Measurements from ENCODE around the gene SCN5A. TPM values are rescaled to one million over a fixed set of nuclear protein-coding genes. Genes with fewer than 3 reads are reported as not detected.

Gene SCN5A
- total and polyA plus RNA-seq, 2 of the 13 experiments (the other 11 are each of a cell fraction or from before 2014, with no cell fraction given): 0.22 TPM; not detected in 1

DNA sequence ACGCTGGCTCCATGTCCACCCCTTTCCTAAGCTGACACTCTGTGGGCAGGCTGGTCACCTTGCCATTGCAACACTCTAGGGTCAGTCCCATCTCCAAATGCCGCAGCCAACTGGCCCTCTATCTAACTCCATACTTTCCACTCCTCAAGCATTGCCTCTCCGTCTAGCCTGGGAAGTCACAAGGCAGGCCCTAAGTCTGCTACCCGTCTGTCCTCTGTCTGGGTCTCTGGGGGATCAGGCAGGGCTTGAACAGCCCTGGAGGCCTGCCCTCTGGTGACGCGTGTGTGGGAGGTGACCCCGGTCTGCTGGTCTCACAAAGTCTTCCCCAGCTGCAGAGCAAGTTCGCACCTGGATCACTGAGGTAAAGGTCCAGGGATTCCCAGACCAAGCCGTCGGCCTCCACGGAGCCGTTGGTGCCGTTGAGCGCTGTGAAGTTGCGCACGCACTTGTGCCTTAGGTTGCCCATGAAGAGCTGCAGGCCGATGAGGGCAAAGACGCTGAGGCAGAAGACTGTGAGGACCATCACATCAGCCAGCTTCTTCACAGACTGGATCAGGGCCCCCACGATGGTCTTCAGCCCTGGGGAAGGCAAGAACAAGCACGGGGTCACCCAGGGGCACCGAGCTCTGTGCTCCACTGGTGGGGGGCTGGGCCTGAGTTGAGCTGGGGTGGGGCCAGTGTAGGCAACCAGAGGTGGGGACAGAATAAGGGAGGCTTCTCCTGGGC is 39.9 kb downstream of the SCN5A start:
- intact Hi-C loops (cut with micrococcal nuclease; ENCODE audit: unreplicated experiment): no loop called here
- H3K36me3 ChIP-seq (replicated peaks in 1 of 2; ENCODE audit: control insufficient read depth in 1 of 2, insufficient read depth in 2 of 2, low read length in 2 of 2): no peaks in the 10 kb centered on the region
- in situ Hi-C loops (cut with HindIII; ENCODE audit: extremely low pct_ligation_motif_present, low pct_unique_long_range_greater_than_20kb): no loop called here
- POLR2A ChIA-PET: no interaction called here
- H3K4me1 ChIP-seq (ENCODE audit: insufficient read depth, low read length): no peaks in the 10 kb centered on the region
- no peak overlapping the region for H3K27ac ChIP-seq (ENCODE audit: extremely low read length, insufficient read depth, low read length)
- no peak overlapping the region for H3K9ac ChIP-seq (ENCODE audit: insufficient read depth, low read depth, low read length)
- H3K79me2 ChIP-seq (ENCODE audit: insufficient read depth, low read length): no peaks in the 10 kb centered on the region
- WGBS (ENCODE audit: low lambda C conversion rate): 28% methylated on average over 14 of the region's 21 CpGs
- ATAC-seq (no peak), DNase-seq (ENCODE audit: low spot score) (no peak), FAIRE-seq (no peak)
- peaks cover 10 to 84% of the 10 kb centered on the region in 2 experiments for H3K27me3 ChIP-seq (ENCODE audit: control insufficient read depth in 1 of 2, insufficient read depth in 2 of 2, low read length in 2 of 2)
- H3K4me3 ChIP-seq (replicated peaks in 1 of 3; ENCODE audit: insufficient read depth in 1 of 3, low read depth in 2 of 3, low read length in 3 of 3): no peak overlapping the region
- TF ChIP-seq RFX1 (IDR thresholded peaks at IDR 0.05): no peak
- TF ChIP-seq, protein P1, sequence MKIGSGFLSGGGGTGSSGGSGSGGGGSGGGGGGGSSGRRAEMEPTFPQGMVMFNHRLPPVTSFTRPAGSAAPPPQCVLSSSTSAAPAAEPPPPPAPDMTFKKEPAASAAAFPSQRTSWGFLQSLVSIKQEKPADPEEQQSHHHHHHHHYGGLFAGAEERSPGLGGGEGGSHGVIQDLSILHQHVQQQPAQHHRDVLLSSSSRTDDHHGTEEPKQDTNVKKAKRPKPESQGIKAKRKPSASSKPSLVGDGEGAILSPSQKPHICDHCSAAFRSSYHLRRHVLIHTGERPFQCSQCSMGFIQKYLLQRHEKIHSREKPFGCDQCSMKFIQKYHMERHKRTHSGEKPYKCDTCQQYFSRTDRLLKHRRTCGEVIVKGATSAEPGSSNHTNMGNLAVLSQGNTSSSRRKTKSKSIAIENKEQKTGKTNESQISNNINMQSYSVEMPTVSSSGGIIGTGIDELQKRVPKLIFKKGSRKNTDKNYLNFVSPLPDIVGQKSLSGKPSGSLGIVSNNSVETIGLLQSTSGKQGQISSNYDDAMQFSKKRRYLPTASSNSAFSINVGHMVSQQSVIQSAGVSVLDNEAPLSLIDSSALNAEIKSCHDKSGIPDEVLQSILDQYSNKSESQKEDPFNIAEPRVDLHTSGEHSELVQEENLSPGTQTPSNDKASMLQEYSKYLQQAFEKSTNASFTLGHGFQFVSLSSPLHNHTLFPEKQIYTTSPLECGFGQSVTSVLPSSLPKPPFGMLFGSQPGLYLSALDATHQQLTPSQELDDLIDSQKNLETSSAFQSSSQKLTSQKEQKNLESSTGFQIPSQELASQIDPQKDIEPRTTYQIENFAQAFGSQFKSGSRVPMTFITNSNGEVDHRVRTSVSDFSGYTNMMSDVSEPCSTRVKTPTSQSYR (CRISPR knock-in tag; IDR thresholded peaks at IDR 0.05; ENCODE audit: borderline replicate concordance): no peak
- no peak for TF ChIP-seq ADNP (CRISPR knock-in tag; IDR thresholded peaks at IDR 0.05)
- TF ChIP-seq KDM2A (CRISPR knock-in tag; IDR thresholded peaks at IDR 0.05; ENCODE audit: borderline replicate concordance, low read depth): no peak
- TF ChIP-seq, protein P2, sequence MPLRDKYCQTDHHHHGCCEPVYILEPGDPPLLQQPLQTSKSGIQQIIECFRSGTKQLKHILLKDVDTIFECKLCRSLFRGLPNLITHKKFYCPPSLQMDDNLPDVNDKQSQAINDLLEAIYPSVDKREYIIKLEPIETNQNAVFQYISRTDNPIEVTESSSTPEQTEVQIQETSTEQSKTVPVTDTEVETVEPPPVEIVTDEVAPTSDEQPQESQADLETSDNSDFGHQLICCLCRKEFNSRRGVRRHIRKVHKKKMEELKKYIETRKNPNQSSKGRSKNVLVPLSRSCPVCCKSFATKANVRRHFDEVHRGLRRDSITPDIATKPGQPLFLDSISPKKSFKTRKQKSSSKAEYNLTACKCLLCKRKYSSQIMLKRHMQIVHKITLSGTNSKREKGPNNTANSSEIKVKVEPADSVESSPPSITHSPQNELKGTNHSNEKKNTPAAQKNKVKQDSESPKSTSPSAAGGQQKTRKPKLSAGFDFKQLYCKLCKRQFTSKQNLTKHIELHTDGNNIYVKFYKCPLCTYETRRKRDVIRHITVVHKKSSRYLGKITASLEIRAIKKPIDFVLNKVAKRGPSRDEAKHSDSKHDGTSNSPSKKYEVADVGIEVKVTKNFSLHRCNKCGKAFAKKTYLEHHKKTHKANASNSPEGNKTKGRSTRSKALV (CRISPR knock-in tag; IDR thresholded peaks at IDR 0.05): no peak
- TF ChIP-seq, protein P3, sequence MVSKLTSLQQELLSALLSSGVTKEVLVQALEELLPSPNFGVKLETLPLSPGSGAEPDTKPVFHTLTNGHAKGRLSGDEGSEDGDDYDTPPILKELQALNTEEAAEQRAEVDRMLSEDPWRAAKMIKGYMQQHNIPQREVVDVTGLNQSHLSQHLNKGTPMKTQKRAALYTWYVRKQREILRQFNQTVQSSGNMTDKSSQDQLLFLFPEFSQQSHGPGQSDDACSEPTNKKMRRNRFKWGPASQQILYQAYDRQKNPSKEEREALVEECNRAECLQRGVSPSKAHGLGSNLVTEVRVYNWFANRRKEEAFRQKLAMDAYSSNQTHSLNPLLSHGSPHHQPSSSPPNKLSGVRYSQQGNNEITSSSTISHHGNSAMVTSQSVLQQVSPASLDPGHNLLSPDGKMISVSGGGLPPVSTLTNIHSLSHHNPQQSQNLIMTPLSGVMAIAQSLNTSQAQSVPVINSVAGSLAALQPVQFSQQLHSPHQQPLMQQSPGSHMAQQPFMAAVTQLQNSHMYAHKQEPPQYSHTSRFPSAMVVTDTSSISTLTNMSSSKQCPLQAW (CRISPR knock-in tag; IDR thresholded peaks at IDR 0.05): no peak
- TF ChIP-seq SRSF4 (IDR thresholded peaks at IDR 0.05; ENCODE audit: low read depth, low read length, poor library complexity, severe bottlenecking): no peak
- no peak for TF ChIP-seq FOXA3 (CRISPR knock-in tag; IDR thresholded peaks at IDR 0.05)
- no peak for TF ChIP-seq EEA1 (CRISPR knock-in tag; IDR thresholded peaks at IDR 0.05; ENCODE audit: borderline replicate concordance)
- no peak for TF ChIP-seq ZNF546 (CRISPR knock-in tag; conservative IDR thresholded peaks at IDR 0.05)
- TF ChIP-seq, protein P4, sequence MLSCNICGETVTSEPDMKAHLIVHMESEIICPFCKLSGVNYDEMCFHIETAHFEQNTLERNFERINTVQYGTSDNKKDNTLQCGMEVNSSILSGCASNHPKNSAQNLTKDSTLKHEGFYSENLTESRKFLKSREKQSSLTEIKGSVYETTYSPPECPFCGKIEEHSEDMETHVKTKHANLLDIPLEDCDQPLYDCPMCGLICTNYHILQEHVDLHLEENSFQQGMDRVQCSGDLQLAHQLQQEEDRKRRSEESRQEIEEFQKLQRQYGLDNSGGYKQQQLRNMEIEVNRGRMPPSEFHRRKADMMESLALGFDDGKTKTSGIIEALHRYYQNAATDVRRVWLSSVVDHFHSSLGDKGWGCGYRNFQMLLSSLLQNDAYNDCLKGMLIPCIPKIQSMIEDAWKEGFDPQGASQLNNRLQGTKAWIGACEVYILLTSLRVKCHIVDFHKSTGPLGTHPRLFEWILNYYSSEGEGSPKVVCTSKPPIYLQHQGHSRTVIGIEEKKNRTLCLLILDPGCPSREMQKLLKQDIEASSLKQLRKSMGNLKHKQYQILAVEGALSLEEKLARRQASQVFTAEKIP (CRISPR knock-in tag; IDR thresholded peaks at IDR 0.05; ENCODE audit: borderline replicate concordance): no peak
- TF ChIP-seq ERF (CRISPR knock-in tag; IDR thresholded peaks at IDR 0.05): no peak
- H3K9me3 ChIP-seq (ENCODE audit: low read length): no peaks in the 10 kb centered on the region
- no peak overlapping the region for H2AFZ ChIP-seq (ENCODE audit: low read length)
- H4K20me1 ChIP-seq (ENCODE audit: insufficient read depth, low read length): 0 out of 2 replicates have a peak, but pooled peaks cover 2% of the 10 kb centered on the region
- no peak overlapping the region for H3K4me2 ChIP-seq (ENCODE audit: low read depth, low read length)
- CTCF ChIA-PET (ENCODE audit: low intra/inter-chr PET ratio, low total read pairs): no interaction called here
- no TSS peak for BruUV-seq (replicated peaks)
